Caco-2 (cell line): ENCODE measurements around the gene PECR. TPM values are rescaled to one million over a fixed set of nuclear protein-coding genes. Genes with fewer than 3 reads are reported as not detected.
A peak's percentile ranks its signal among the peaks of the same experiment; 100 is the strongest.

ENCODE experiments used
- BruUV-seq: library from RNA; stranded (reverse); fragments of 400-500 nt; replicated peaks from 2 replicates; lab custom pipeline; 2021; lab: Mats Ljungman, UMichigan
- CTCF ChIA-PET: fragments of 300-600 bp; sonication (Branson Sonifier 250); formaldehyde crosslinking; loops from one replicate; lab custom pipeline; 2022; ENCODE audit warnings: antibody characterized with exemption; lab: Charles Lee
- POLR2A ChIA-PET: fragments of 300-600 bp; sonication (Branson Sonifier 250); formaldehyde crosslinking; loops from one replicate; lab custom pipeline; 2022; ENCODE audit warnings: antibody characterized with exemption; lab: Charles Lee
- DNase-seq, 2 experiments: peaks; one replicate each; pipeline versions ENCODE4 v3.0.0 to v3.0.0-alpha.2; 2020 to 2022
- H3K27me3 ChIP-seq: replicated peaks from 2 replicates; pipeline ENCODE4 v1.6.0; 2011; ENCODE audit warnings: low read length; ENCODE audit not compliant: control insufficient read depth, insufficient read depth
- H3K36me3 ChIP-seq: 2 replicates; pipeline ENCODE4 v1.5.1; 2011; ENCODE audit warnings: low read length; ENCODE audit not compliant: control insufficient read depth, insufficient read depth
- H3K4me1 ChIP-seq: fragments of 250-450 bp; sonication (Bioruptor Pico); 2 replicates; pipeline ENCODE4 v1.5.1; 2020; ENCODE audit warnings: mild to moderate bottlenecking
- H3K4me3 ChIP-seq: 2 replicates; pipeline ENCODE4 v1.5.1; 2011; ENCODE audit warnings: low read depth, mild to moderate bottlenecking, control low read depth, low read length
- H3K9me3 ChIP-seq: fragments of 250-450 bp; sonication (Bioruptor Pico); 2 replicates; pipeline ENCODE4 v1.5.1; 2020; ENCODE audit warnings: mild to moderate bottlenecking, moderate library complexity
- H3K27ac Mint-ChIP-seq: one replicate; pipeline ENCODE4 v1.8.0; 2022; ENCODE audit warnings: mixed read lengths; ENCODE audit not compliant: unreplicated experiment
- H3K27me3 Mint-ChIP-seq: one replicate; pipeline ENCODE4 v1.8.0; 2022; ENCODE audit warnings: mixed read lengths; ENCODE audit not compliant: insufficient read depth, unreplicated experiment
- H3K36me3 Mint-ChIP-seq: one replicate; pipeline ENCODE4 v1.8.0; 2022; ENCODE audit warnings: mild to moderate bottlenecking, mixed read lengths; ENCODE audit not compliant: insufficient read depth, unreplicated experiment
- H3K4me1 Mint-ChIP-seq: one replicate; pipeline ENCODE4 v1.8.0; 2022; ENCODE audit warnings: low read depth, mixed read lengths; ENCODE audit not compliant: unreplicated experiment
- H3K4me3 Mint-ChIP-seq: one replicate; pipeline ENCODE4 v1.8.0; 2022; ENCODE audit warnings: mild to moderate bottlenecking, moderate library complexity, mixed read lengths; ENCODE audit not compliant: unreplicated experiment
- H3K9me3 Mint-ChIP-seq: one replicate; pipeline ENCODE4 v1.8.0; 2022; ENCODE audit warnings: mixed read lengths; ENCODE audit not compliant: unreplicated experiment
- intact Hi-C: fragments of 100-400 bp; cut with micrococcal nuclease; formaldehyde crosslinking; loops from one replicate; pipeline ENCODE4 v1.10.0; 2022; ENCODE audit not compliant: unreplicated experiment
- total RNA-seq: library from RNA; stranded (reverse); gene quantifications from 2 replicates; pipeline ENCODE4 v1.2.3, GENCODE V29; 2022
- TF ChIP-seq, protein P1 (sequence below), 2 experiments: fragments of 200-600 bp in 1 of 2; IDR thresholded peaks; 1 replicate in 1 of 2; 2 replicates in 1 of 2; pipeline versions ENCODE4 v1.5.1 to v1.8.0; 2011 to 2022; ENCODE audit warnings: antibody characterized with exemption in 1 of 2, control low read depth in 1 of 2, inconsistent platforms in 1 of 2, low read depth in 1 of 2, low read length in 1 of 2, mild to moderate bottlenecking in 1 of 2, moderate library complexity in 1 of 2; ENCODE audit not compliant: insufficient read depth in 1 of 2, severe bottlenecking in 1 of 2, unreplicated experiment in 1 of 2

Gene PECR
- total RNA-seq, 1 experiment from 2014 or later, result 42.0 TPM

DNA sequence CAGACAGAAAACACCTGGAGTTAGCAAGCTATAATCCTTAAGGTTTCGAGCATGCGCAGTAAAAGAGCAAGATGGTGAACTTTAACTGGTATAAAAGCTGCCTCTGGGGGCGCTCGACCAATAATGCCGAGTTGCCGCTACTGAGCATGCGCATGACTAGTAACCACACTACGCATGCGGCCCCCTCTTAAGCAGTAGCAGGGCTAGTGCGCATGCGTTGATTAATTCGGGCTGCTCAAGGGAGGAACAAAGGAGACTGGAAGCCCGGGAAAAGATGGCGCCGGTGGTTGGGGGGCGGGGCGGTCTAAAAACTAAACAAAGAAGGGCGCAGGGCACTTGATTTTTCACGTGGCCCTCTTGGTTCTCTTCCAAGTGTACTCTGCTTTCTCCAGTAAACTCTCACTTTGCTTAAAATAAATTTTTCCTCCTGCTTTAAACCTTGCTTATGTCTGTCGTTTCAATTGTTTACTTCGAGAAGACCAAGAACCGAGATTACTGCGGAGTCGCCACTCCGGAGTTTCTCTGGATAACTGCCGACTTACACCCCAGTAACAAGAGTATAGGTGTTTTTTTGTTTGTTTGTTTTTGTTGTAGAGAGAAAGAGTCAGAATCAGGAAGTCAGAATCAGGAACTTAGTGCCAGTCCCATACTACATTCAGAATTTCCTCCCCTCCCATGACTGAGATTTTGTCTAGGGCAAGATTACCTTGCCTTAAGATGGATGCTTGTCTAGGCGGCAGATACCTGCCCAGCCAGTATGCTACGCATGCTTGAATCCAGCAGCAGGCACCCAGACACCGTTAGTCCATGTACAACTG is 33.3 kb upstream of the PECR start:
- Mint-ChIP-seq H3K4me3 (peak overlapping the region; percentile 92), H3K27ac (peak overlapping the region; percentile 97), H3K9me3 (no peaks in the 10 kb centered on the region), H3K27me3 (no peaks in the 10 kb centered on the region), H3K36me3 (peaks cover 97% of the 10 kb centered on the region), H3K4me1 (peaks cover 33% of the 10 kb centered on the region)
- TF ChIP-seq, protein P1, sequence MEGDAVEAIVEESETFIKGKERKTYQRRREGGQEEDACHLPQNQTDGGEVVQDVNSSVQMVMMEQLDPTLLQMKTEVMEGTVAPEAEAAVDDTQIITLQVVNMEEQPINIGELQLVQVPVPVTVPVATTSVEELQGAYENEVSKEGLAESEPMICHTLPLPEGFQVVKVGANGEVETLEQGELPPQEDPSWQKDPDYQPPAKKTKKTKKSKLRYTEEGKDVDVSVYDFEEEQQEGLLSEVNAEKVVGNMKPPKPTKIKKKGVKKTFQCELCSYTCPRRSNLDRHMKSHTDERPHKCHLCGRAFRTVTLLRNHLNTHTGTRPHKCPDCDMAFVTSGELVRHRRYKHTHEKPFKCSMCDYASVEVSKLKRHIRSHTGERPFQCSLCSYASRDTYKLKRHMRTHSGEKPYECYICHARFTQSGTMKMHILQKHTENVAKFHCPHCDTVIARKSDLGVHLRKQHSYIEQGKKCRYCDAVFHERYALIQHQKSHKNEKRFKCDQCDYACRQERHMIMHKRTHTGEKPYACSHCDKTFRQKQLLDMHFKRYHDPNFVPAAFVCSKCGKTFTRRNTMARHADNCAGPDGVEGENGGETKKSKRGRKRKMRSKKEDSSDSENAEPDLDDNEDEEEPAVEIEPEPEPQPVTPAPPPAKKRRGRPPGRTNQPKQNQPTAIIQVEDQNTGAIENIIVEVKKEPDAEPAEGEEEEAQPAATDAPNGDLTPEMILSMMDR (IDR thresholded peaks at IDR 0.05; ENCODE audit: insufficient read depth in 1 of 2, low read depth in 1 of 2, low read length in 1 of 2, severe bottlenecking in 1 of 2, unreplicated experiment in 1 of 2), result peak; percentile 85 to 92
- no peaks in the 10 kb centered on the region for H3K27me3 ChIP-seq
- intact Hi-C loops, result loop anchor here (1.0 to 10.0 kb wide), 4 partner anchors 34 to 803 kb away; partner anchors contain the start of genes ATIC, PECR, RPL37A and TMEM169
- peaks cover 35% of the 10 kb centered on the region for H3K4me1 ChIP-seq
- CTCF ChIA-PET, result interaction anchor here (0.6 to 1.3 kb wide), 10 partner anchors 10 to 384 kb away, joined by 3 to 7 read pairs (median 3); partner anchors contain the start of genes PECR and RPL37A
- no TSS peak for BruUV-seq
- DNase-seq, result peak; percentile 98 to 99
- H3K9me3 ChIP-seq, result no peaks in the 10 kb centered on the region
- H3K36me3 ChIP-seq, result peaks cover 8% of the 10 kb centered on the region
- POLR2A ChIA-PET, result interaction anchor here (0.8 to 1.1 kb wide), 5 partner anchors 33 to 383 kb away, joined by 3 to 5 read pairs (median 3); partner anchors contain the start of genes MARCHF4, PECR, RPL37A and TMEM169
- H3K4me3 ChIP-seq, result peak overlapping the region; percentile 33

DNA sequence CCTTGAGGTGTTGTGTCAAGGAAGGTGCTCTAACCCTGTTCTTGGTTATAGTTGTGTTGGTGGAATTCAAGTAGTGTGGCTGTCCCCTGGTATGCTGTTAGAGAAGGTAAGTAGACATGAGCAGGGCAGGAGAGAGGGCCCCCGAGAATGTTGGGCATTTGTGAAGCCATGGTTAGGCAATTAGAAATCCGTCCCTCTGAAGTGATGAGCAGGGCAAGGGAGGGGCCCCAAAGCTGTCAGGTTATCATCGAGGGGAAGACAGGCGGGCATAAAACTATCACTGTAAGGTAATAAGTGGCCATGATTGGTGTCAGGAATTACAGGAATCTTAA is 32.7 kb upstream of the PECR start:
- Mint-ChIP-seq H3K4me3 (peak overlapping the region; percentile 92), H3K27ac (peak overlapping the region; percentile 97), H3K9me3 (no peaks in the 10 kb centered on the region), H3K4me1 (peaks cover 33% of the 10 kb centered on the region), H3K27me3 (no peaks in the 10 kb centered on the region), H3K36me3 (peaks cover 96% of the 10 kb centered on the region)
- Histone ChIP-seq H3K9me3 (no peaks in the 10 kb centered on the region), H3K4me3 (no peak overlapping the region), H3K27me3 (no peaks in the 10 kb centered on the region), H3K36me3 (peaks cover 8% of the 10 kb centered on the region), H3K4me1 (peaks cover 35% of the 10 kb centered on the region)
- DNase-seq, result peak in 1 of 2 experiments; percentile 91
- TF ChIP-seq, protein P1 (IDR thresholded peaks at IDR 0.05; ENCODE audit: insufficient read depth in 1 of 2, low read depth in 1 of 2, low read length in 1 of 2, severe bottlenecking in 1 of 2, unreplicated experiment in 1 of 2), result no peak
- intact Hi-C loops, result loop anchor here (1.0 to 10.0 kb wide), 4 partner anchors 33 to 802 kb away; partner anchors contain the start of genes ATIC, PECR, RPL37A and TMEM169
- ChIA-PET POLR2A (interaction anchor here (0.8 to 1.1 kb wide), 5 partner anchors 33 to 384 kb away, joined by 3 to 5 read pairs (median 3); partner anchors contain the start of genes MARCHF4, PECR, RPL37A and TMEM169), CTCF (interaction anchor here (0.6 to 1.3 kb wide), 10 partner anchors 10 to 384 kb away, joined by 3 to 7 read pairs (median 3); partner anchors contain the start of genes PECR and RPL37A)
- BruUV-seq, result no TSS peak

DNA sequence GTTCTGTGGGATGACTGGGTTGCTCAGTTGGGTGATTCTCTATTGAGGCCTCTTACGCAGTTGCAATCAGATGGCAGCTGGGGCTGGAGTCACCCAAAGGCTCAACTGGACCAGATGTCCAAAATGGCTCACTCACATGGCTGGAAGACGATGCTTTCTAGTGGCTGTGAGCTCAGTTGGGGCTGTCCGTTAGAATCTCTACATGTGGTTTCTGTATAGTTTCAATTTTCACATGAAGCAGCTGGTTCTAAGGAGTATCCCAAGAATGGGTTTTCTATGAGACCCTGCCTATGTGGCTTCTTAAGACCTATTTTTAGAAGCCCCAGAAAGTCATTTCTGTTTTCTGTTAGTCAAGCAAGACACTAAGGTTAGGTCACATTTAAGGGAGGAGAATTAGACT is 32.0 kb upstream of the PECR start:
- Histone ChIP-seq H3K4me3 (no peak overlapping the region), H3K9me3 (no peaks in the 10 kb centered on the region), H3K36me3 (peaks cover 8% of the 10 kb centered on the region), H3K27me3 (no peaks in the 10 kb centered on the region), H3K4me1 (peaks cover 35% of the 10 kb centered on the region)
- POLR2A ChIA-PET, result interaction anchor here (0.5 kb wide), 1 partner anchor 18 kb away, joined by 3 read pairs; no protein-coding TSS in a partner anchor
- peak overlapping the region; percentile 97 for H3K27ac Mint-ChIP-seq
- H3K4me3 Mint-ChIP-seq, result peak overlapping the region; percentile 92
- H3K9me3 Mint-ChIP-seq, result no peaks in the 10 kb centered on the region
- CTCF ChIA-PET, result interaction anchor here (1.3 kb wide), 1 partner anchor 50 kb away, joined by 7 read pairs; no protein-coding TSS in a partner anchor
- DNase-seq, result no peak
- H3K4me1 Mint-ChIP-seq, result peaks cover 33% of the 10 kb centered on the region
- intact Hi-C loops, result loop anchor here (5.0 to 10.0 kb wide), 2 partner anchors 381 to 801 kb away; partner anchors contain the start of genes ATIC and RPL37A
- no peaks in the 10 kb centered on the region for H3K27me3 Mint-ChIP-seq
- peaks cover 96% of the 10 kb centered on the region for H3K36me3 Mint-ChIP-seq
- BruUV-seq, result no TSS peak
- TF ChIP-seq, protein P1 (IDR thresholded peaks at IDR 0.05; ENCODE audit: insufficient read depth in 1 of 2, low read depth in 1 of 2, low read length in 1 of 2, severe bottlenecking in 1 of 2, unreplicated experiment in 1 of 2), result no peak
